K562 (cell line): ENCODE results near the gene ATP9B. TPM values are rescaled to one million over a fixed set of nuclear protein-coding genes. Genes with fewer than 3 reads are reported as not detected.

Experiments used
- ATAC-seq: fragments of 200-7000 bp; cut with Tn5 transposase; 3 replicates; pipeline ENCODE4 v1.9.1; 2020; ENCODE audit warnings: moderate library complexity
- BruUV-seq: library from RNA; stranded (reverse); fragments of 400-500 nt; replicated peaks from 2 replicates; lab custom pipeline; 2021; lab: Mats Ljungman, UMichigan
- CTCF ChIA-PET: fragments of 300-600 bp; formaldehyde crosslinking; extraction: SDS; loops from one replicate; lab custom pipeline; 2021; ENCODE audit warnings: low intra/inter-chr PET ratio; lab: Yijun Ruan, JAX
- POLR2A ChIA-PET: fragments of 300-600, 350-650 bp; sonication (Branson Sonifier 250); formaldehyde crosslinking; extraction: SDS; loops from one replicate; lab custom pipeline; 2021; ENCODE audit warnings: antibody characterized with exemption, inconsistent platforms; lab: Yijun Ruan, JAX
- DNase-seq, 4 experiments: peaks; one replicate each; pipeline versions ENCODE4 v3.0.0 to v3.0.0-alpha.2; 2011 to 2018; ENCODE audit warnings: low spot score in 3 of 4, mixed read lengths in 3 of 4; ENCODE audit errors: extremely low read depth in 1 of 4
- FAIRE-seq: peaks from 2 replicates; lab custom pipeline; 2011; peaks lifted over from hg19 to GRCh38; lab: Jason Lieb, UNC
- H2AFZ ChIP-seq: 2 replicates; pipeline ENCODE4 v1.6.0; 2011; ENCODE audit warnings: low read depth, low read length, control low read depth, inconsistent platforms
- H3K27ac ChIP-seq: fragments of 200-600 bp; 3 replicates; pipeline ENCODE4 v1.8.0; 2011; ENCODE audit warnings: low read depth, mild to moderate bottlenecking, control low read depth, inconsistent platforms, low read length, moderate library complexity, mixed read lengths; ENCODE audit errors: extremely low read depth
- H3K27me3 ChIP-seq, 2 experiments: fragments of 300-600 bp in 1 of 2; 2 replicates in 1 of 2; 3 replicates in 1 of 2; pipeline versions ENCODE4 v1.6.0 to v1.8.0; 2011; ENCODE audit warnings: inconsistent platforms in 2 of 2, low read length in 2 of 2, mild to moderate bottlenecking in 1 of 2, mixed read lengths in 1 of 2, moderate library complexity in 1 of 2; ENCODE audit not compliant: control insufficient read depth in 2 of 2, insufficient read depth in 2 of 2
- H3K36me3 ChIP-seq: fragments of 300-600 bp; 3 replicates; pipeline ENCODE4 v1.8.0; 2011; ENCODE audit warnings: mild to moderate bottlenecking, low read length, inconsistent platforms; ENCODE audit not compliant: control insufficient read depth, insufficient read depth
- H3K4me1 ChIP-seq, 2 experiments: fragments of 200-600 bp in 1 of 2; replicated peaks in 1 of 2; 2 replicates in 1 of 2; 3 replicates in 1 of 2; pipeline versions ENCODE4 v1.5.1 to v1.8.0; 2011; ENCODE audit warnings: inconsistent platforms in 2 of 2, low read length in 2 of 2, mild to moderate bottlenecking in 1 of 2, mixed read lengths in 1 of 2, moderate library complexity in 1 of 2; ENCODE audit not compliant: control insufficient read depth in 2 of 2, insufficient read depth in 2 of 2
- H3K4me2 ChIP-seq: 2 replicates; pipeline ENCODE4 v1.6.1; 2011; ENCODE audit warnings: low read length, control low read depth, inconsistent platforms, mixed read lengths; ENCODE audit not compliant: insufficient read depth
- H3K4me3 ChIP-seq: fragments of 200-600 bp; sonication (generic), shearing (Covaris generic); 2 replicates; pipeline ENCODE4 v1.5.1; 2016; ENCODE audit warnings: control low read depth, inconsistent platforms
- H3K79me2 ChIP-seq: fragments of 200-600 bp; 3 replicates; pipeline ENCODE4 v1.8.0; 2011; ENCODE audit warnings: low read length, inconsistent platforms; ENCODE audit not compliant: control insufficient read depth, insufficient read depth
- H3K9ac ChIP-seq, 2 experiments: 2 replicates each; pipeline versions ENCODE4 v1.6.0 to v1.6.1; 2011; ENCODE audit warnings: low read depth in 2 of 2, low read length in 2 of 2, control low read depth in 1 of 2, inconsistent platforms in 1 of 2, mild to moderate bottlenecking in 1 of 2, mixed read lengths in 1 of 2; ENCODE audit not compliant: insufficient read depth in 1 of 2
- H3K9me1 ChIP-seq: one replicate; pipeline ENCODE4 v1.6.0; 2011; ENCODE audit warnings: inconsistent platforms, mild to moderate bottlenecking, low read length, moderate library complexity; ENCODE audit not compliant: control insufficient read depth, insufficient read depth
- H3K9me3 ChIP-seq: replicated peaks from 2 replicates; pipeline ENCODE4 v1.5.1; 2011; ENCODE audit warnings: low read depth, low read length, inconsistent platforms; ENCODE audit not compliant: control insufficient read depth, insufficient read depth
- H4K20me1 ChIP-seq: replicated peaks from 2 replicates; pipeline ENCODE4 v1.6.1; 2011; ENCODE audit warnings: low read length, inconsistent platforms, mixed read lengths; ENCODE audit not compliant: control insufficient read depth, insufficient read depth
- BACH1 ChIP-seq: fragments of 200-800 bp; sonication (Bioruptor generic); IDR thresholded peaks from 2 replicates; pipeline ENCODE4 v1.6.1; 2016; ENCODE audit warnings: missing genetic modification characterization, missing compliant biosample characterization
- NEUROD1 ChIP-seq: fragments of 150-350 bp; IDR thresholded peaks from 2 replicates; pipeline ENCODE4 v1.6.1; 2014; ENCODE audit warnings: borderline replicate concordance, low read length, low read depth; ENCODE audit not compliant: partially characterized antibody
- VEZF1 ChIP-seq: fragments of 200-800 bp; sonication (Bioruptor generic); IDR thresholded peaks from 2 replicates; pipeline ENCODE4 v1.6.1; 2017; ENCODE audit warnings: missing genetic modification characterization, missing compliant biosample characterization
- WGBS: fragments of 100-300 bp; shearing (Covaris generic); methylation state at CpG from one replicate; pipeline ENCODE4 v1.1.6; 2016; ENCODE audit warnings: low coverage, mixed read lengths; ENCODE audit not compliant: insufficient coverage; ENCODE audit errors: missing lambda C conversion rate; 5-methylcytosine and 5-hydroxymethylcytosine counted together
- in situ Hi-C: fragments of 300-500 bp; cut with MboI; formaldehyde crosslinking; loops from 4 replicates; pipeline ENCODE4 v1.15.0; 2018; ENCODE audit warnings: inconsistent platforms, mixed read lengths
- intact Hi-C: fragments of 100-400 bp; cut with micrococcal nuclease; formaldehyde crosslinking; loops from 2 replicates; pipeline ENCODE4 v1.14.2; 2022
- polyA plus RNA-seq, 8 experiments: library from polyadenylated mRNA; depleted of rRNA in 4 of 8; stranded (reverse) in 5 of 8; unstranded in 3 of 8; fragments of >200 nt; fragmentation: Nextera tagmentation in 2 of 8; fragmentation: Illumina TruSeq in 1 of 8; extraction: Ambion mirVana in 2 of 8; extraction: Trizol in 1 of 8; gene quantifications; 2 replicates each; pipeline versions ENCODE4 v1.2.1 to v1.2.3, GENCODE V29; 2011 to 2014; ENCODE audit warnings: inconsistent platforms in 1 of 8, missing spikeins in 1 of 8
- total RNA-seq, 7 experiments: library from RNA; depleted of rRNA in 6 of 7; stranded (reverse); fragments of >200 nt in 6 of 7; fragmentation: Illumina TruSeq in 2 of 7; extraction: Trizol in 2 of 7; gene quantifications; 2 replicates each; pipeline versions ENCODE4 v1.2.1 to v1.2.3, GENCODE V29; 2011 to 2021; ENCODE audit warnings: low replicate concordance in 1 of 7
- TF ChIP-seq, protein P1 (sequence below): fragments of 250-450 bp; sonication (Bioruptor Pico); IDR thresholded peaks from 2 replicates; pipeline ENCODE4 v1.5.0; 2021
- TF ChIP-seq, protein P2 (sequence below): fragments of 450-650 bp; IDR thresholded peaks from 2 replicates; pipeline ENCODE4 v1.6.1; 2014; ENCODE audit warnings: low read depth, mild to moderate bottlenecking, moderate library complexity, borderline replicate concordance

ATP9B gene
- total and polyA plus RNA-seq, 9 of the 15 experiments (the other 6 are each of a cell fraction or from before 2014, with no cell fraction given): 0.66 to 13.2 (median 7.9) TPM

DNA sequence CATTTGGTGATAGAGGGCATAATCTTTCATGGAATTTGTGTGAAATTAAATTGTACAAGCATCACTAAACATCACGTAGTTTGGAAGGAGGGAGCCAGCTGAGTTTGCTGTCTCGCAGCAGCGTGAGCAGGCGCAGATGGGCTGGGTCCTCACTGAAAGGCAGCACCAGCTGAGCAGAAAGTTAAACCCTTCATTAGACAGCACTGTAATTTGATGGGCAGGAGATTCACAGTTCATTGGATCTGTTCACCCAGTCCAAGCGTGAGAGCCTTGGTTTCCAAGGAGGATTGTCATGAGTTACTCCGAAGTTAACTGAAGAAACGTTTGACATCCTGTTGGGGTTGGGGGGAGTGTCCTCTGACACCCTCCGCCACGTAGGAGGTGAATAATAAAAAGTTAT is 236.7 kb downstream of the ATP9B start:
- CTCF ChIA-PET: no interaction called here
- no peak overlapping the region for H2AFZ ChIP-seq
- H3K4me1 ChIP-seq: no peaks in the 10 kb centered on the region
- 83% methylated on average over 7 of the region's 9 CpGs for WGBS
- H3K36me3 ChIP-seq: no peaks in the 10 kb centered on the region; the same call in 2 of the 3 replicates
- FAIRE-seq (no peak), ATAC-seq (no peak), DNase-seq (no peak)
- no peaks in the 10 kb centered on the region for H3K79me2 ChIP-seq
- H3K27ac ChIP-seq: no peak overlapping the region
- H3K9me3 ChIP-seq: no peaks in the 10 kb centered on the region
- POLR2A ChIA-PET: no interaction called here
- H3K9ac ChIP-seq: no peak overlapping the region
- H4K20me1 ChIP-seq: no peaks in the 10 kb centered on the region
- H3K4me2 ChIP-seq: no peak overlapping the region
- BruUV-seq: no TSS peak
- TF ChIP-seq BACH1 (tag) (no peak), NEUROD1 (no peak), VEZF1 (CRISPR knock-in tag) (no peak)
- TF ChIP-seq, protein P1, sequence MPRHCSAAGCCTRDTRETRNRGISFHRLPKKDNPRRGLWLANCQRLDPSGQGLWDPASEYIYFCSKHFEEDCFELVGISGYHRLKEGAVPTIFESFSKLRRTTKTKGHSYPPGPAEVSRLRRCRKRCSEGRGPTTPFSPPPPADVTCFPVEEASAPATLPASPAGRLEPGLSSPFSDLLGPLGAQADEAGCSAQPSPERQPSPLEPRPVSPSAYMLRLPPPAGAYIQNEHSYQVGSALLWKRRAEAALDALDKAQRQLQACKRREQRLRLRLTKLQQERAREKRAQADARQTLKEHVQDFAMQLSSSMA (CRISPR knock-in tag): no peak
- TF ChIP-seq, protein P2, sequence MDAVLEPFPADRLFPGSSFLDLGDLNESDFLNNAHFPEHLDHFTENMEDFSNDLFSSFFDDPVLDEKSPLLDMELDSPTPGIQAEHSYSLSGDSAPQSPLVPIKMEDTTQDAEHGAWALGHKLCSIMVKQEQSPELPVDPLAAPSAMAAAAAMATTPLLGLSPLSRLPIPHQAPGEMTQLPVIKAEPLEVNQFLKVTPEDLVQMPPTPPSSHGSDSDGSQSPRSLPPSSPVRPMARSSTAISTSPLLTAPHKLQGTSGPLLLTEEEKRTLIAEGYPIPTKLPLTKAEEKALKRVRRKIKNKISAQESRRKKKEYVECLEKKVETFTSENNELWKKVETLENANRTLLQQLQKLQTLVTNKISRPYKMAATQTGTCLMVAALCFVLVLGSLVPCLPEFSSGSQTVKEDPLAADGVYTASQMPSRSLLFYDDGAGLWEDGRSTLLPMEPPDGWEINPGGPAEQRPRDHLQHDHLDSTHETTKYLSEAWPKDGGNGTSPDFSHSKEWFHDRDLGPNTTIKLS: no peak
- in situ Hi-C loops (no loop called here), intact Hi-C loops (no loop called here)
- no peaks in the 10 kb centered on the region for H3K9me1 ChIP-seq
- H3K4me3 ChIP-seq: no peak overlapping the region
- no peaks in the 10 kb centered on the region for H3K27me3 ChIP-seq
